T-helper 17 cell (primary cell): ENCODE measurements around the gene PTPRD. TPM values are rescaled to one million over a fixed set of nuclear protein-coding genes. Genes with fewer than 3 reads are reported as not detected.

Experiments
- ATAC-seq: fragments of 150-1000 bp; cut with Tn5 transposase; 2 replicates; pipeline ENCODE4 v1.10.0; 2021; ENCODE audit warnings: mild to moderate bottlenecking, moderate library complexity
- DNase-seq, 3 donors: peaks; one replicate each; pipeline versions ENCODE4 v3.0.0 to v3.0.0-alpha.2; 2020 to 2021
- H3K9me3 ChIP-seq: one replicate; pipeline ENCODE4 v1.7.0; 2013; ENCODE audit warnings: low read length, mild to moderate bottlenecking; ENCODE audit not compliant: control insufficient read depth, poor library complexity, severe bottlenecking
- H3K27ac Mint-ChIP-seq: one replicate; pipeline ENCODE4 v1.8.0; 2022; ENCODE audit warnings: mild to moderate bottlenecking, moderate library complexity, mixed read lengths
- H3K27me3 Mint-ChIP-seq: one replicate; pipeline ENCODE4 v1.8.0; 2022; ENCODE audit warnings: mixed read lengths
- H3K36me3 Mint-ChIP-seq: one replicate; pipeline ENCODE4 v1.8.0; 2022; ENCODE audit warnings: low read depth, mixed read lengths
- H3K4me1 Mint-ChIP-seq: one replicate; pipeline ENCODE4 v1.8.0; 2022; ENCODE audit warnings: mild to moderate bottlenecking, mixed read lengths
- H3K4me3 Mint-ChIP-seq: one replicate; pipeline ENCODE4 v1.8.0; 2022; ENCODE audit warnings: mild to moderate bottlenecking, moderate library complexity, mixed read lengths
- total RNA-seq, 4 donors: library from RNA in 2 of 4; stranded (reverse) in 2 of 4; gene quantifications; one replicate each; pipeline ENCODE4 v1.2.3 and lab custom pipeline; 2022 to 2026

The PTPRD gene
- total RNA-seq, 2 donors from 2014 or later = not detected

DNA sequence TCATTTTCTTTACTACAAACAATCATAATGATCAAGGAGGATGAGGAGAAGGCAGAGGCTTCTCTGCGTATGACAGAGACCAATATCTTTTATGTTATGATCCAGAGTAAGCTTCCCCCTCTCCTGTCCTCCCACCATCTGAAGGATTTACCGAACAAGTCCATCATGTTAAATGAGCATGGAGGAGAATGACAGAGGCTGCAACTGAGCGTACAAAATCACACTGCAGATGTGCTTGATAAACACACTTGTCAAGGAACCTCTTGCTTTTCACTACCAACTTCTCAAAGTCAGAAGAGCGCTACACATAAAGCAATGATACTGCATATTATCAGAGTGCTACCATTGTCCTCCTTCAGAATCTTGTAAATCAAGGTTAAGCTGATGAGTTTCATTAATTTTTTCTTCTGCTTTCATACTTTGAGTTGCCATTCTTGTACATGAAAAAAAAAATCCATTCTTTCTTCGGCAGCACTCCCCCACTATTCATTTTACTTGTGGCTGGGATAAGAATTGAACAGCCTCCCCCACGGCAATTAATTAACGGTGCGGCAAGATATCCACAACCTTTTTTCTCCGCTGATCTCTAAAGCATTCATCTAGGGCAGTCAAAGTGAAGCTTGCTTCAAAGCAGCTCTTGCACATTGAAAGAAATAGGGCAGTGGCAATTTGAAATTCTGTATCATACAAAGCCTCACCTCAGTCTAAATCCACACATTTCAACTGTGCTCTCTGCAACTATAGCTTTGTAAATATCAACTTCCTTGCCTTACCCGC, 2139.4 kb downstream of the PTPRD start:
- no peaks in the 10 kb centered on the region for H3K9me3 ChIP-seq
- no peak overlapping the region for H3K4me3 Mint-ChIP-seq
- ATAC-seq (no peak), DNase-seq (no peak)
- H3K27me3 Mint-ChIP-seq = no peaks in the 10 kb centered on the region
- H3K27ac Mint-ChIP-seq = no peak overlapping the region
- H3K4me1 Mint-ChIP-seq = peaks cover under 1% of the 10 kb centered on the region
- H3K36me3 Mint-ChIP-seq = no peaks in the 10 kb centered on the region

DNA sequence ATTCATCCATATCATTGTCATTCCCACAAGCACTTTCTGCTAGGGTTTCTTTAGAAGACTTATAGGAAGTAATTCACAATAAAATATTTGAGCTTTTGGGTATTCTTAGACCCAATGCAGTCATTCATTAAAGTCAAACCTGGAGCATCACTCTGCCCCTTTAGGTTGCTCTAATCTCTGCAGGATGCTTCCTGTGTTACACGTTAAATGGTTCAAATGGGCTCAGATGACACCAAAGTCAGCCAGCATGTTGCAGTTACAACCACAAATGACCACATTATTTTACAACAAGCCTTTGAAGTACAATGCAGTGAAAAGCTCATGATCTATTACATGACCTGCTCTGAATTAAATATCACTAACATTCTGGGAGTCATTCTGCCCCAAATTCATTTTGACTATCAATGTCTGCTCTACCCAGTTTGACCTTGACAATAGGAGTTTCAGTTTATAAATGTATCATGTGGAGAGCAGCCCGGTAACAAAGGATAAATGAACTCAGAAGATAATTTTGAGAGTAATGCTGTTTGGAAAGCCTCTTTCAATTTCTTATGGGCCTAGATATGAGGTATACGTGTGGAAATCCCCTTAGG, 2144.7 kb downstream of the PTPRD start:
- no peaks in the 10 kb centered on the region for H3K9me3 ChIP-seq
- no peaks in the 10 kb centered on the region for H3K36me3 Mint-ChIP-seq
- peaks cover 2% of the 10 kb centered on the region for H3K4me1 Mint-ChIP-seq
- H3K27me3 Mint-ChIP-seq = no peaks in the 10 kb centered on the region
- no peak overlapping the region for H3K4me3 Mint-ChIP-seq
- no peak overlapping the region for H3K27ac Mint-ChIP-seq
- DNase-seq (no peak), ATAC-seq (no peak)

DNA sequence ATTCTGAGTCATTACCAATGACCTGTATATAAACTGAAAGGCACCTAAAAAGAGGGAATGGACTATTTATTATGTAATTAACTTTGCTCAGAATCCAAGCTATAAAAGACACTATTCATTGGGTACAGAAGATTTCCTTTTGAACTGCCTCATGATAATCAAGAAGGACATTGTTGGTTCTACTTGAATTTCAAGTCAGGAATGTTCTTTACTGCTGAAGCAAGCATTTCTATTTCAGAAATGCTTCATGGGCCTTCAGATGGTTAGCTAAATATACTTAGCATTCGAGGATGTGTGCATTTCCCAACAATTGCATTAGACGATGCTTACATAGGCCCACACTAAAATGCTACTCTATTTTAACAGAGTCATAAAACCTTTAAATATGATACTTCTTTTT, 2155.0 kb downstream of the PTPRD start:
- Mint-ChIP-seq H3K27me3 (no peaks in the 10 kb centered on the region), H3K36me3 (peaks cover 2% of the 10 kb centered on the region), H3K4me3 (no peak overlapping the region), H3K27ac (no peak overlapping the region), H3K4me1 (no peaks in the 10 kb centered on the region)
- DNase-seq (no peak), ATAC-seq (no peak)
- no peaks in the 10 kb centered on the region for H3K9me3 ChIP-seq

DNA sequence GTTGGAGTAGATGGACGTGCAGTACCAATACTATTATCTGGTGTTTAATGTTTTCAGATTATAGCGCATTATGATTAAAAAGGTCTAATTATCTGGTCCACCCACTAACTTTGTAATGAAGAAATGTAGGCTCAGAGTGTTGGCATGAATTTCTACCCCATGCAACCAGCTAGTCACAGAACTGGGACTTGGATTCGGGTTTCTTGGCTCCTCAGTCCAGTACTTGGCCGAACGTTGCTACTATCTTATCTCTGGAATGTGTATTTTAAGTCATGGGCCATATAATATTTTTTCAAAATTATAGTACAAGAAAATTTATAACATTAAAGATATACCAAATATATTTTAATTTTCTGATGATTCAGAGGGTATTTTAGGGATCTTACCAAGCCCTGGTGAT, 2155.7 kb downstream of the PTPRD start:
- Mint-ChIP-seq H3K36me3 (peaks cover 2% of the 10 kb centered on the region), H3K27me3 (no peaks in the 10 kb centered on the region), H3K4me3 (no peak overlapping the region), H3K4me1 (no peaks in the 10 kb centered on the region), H3K27ac (no peak overlapping the region)
- H3K9me3 ChIP-seq = no peaks in the 10 kb centered on the region
- ATAC-seq = no peak
- DNase-seq = no peak

DNA sequence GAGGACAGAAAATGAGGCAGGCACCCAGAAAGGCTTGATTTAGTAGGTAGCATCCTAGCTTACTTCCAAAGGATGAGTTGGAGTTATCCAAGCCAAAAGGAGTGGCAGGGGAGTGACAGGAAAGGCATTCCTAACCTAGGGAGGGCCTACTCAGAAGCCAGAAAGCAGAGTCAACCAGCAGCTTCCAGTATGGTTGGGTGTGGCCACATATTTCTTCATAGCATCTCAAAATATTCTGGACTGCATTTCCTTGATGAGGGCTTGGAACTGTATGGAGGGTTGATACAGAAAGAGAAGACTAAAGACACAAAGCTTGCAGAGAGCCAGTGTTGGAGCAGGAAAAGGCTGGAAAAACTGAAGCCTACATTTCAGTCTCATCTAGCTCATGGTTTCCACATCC, 2156.5 kb downstream of the PTPRD start:
- H3K27ac Mint-ChIP-seq = no peak overlapping the region

DNA sequence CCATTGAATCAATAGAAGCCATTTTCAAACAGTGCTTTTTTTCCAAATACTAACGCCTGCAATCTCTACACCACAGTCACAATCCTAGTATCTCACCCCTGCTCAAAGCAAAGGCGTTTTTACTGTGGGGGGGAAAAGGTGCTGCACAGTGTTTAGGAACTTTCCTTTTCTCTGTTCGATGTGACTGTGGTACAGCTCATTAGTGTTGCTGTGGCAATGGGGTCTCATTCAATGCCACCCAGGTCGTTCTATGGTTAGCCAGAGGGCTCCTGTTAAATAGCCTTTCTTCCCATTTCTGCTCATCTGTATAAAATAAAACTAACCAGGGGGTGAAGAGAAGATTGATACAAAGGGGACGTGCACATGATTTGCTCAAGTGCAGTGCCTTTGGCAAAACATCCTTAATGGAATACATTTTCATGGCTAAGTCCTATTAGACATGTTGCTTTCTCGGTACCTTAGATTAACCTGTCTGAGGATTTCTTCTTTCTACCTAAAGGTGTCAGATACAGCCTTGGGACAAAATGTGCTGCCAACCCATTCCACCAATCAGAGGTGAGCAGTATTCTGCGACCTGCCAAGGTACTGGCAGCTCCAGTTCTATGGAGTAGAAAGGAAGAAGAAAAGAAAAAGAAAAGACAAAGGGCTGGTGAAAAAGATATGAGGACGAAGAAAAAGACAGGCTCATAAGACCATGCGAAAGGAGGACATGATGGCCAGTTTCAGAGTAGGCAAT, 2161.8 kb downstream of the PTPRD start:
- ATAC-seq (no peak), DNase-seq (no peak)
- H3K4me1 Mint-ChIP-seq = no peaks in the 10 kb centered on the region
- H3K27ac Mint-ChIP-seq = no peak overlapping the region
- no peaks in the 10 kb centered on the region for H3K36me3 Mint-ChIP-seq
- peaks cover 14% of the 10 kb centered on the region for H3K27me3 Mint-ChIP-seq
- no peaks in the 10 kb centered on the region for H3K9me3 ChIP-seq
- H3K4me3 Mint-ChIP-seq = no peak overlapping the region

More for the DNA sequence above, 2156.5 kb downstream of the PTPRD start:
- DNase-seq (no peak), ATAC-seq (no peak)
- Mint-ChIP-seq H3K4me1 (no peaks in the 10 kb centered on the region), H3K4me3 (no peak overlapping the region), H3K36me3 (peaks cover 2% of the 10 kb centered on the region), H3K27me3 (no peaks in the 10 kb centered on the region)
- H3K9me3 ChIP-seq = no peaks in the 10 kb centered on the region

DNA sequence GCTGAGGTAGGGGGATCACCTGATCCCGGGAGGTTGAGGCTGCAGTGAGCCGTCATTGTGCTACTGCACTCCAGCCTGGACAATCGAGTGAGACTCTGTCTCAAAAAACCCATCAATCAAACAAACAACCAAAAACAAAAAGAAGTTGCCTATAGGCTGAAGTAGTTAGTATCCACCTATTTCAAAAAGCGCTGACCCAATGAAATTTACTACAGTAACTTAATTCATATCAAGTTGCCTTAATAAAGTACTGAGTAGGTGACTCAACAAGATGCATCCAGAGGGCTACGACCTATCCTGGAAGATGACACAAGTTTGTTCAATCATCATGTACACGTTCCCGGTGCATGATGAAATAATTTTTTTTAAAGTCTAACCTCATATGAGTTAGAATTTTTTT, 2164.6 kb downstream of the PTPRD start:
- no peak for ATAC-seq
- DNase-seq = no peak
- no peaks in the 10 kb centered on the region for H3K36me3 Mint-ChIP-seq
- no peaks in the 10 kb centered on the region for H3K9me3 ChIP-seq
- H3K27me3 Mint-ChIP-seq = peaks cover 14% of the 10 kb centered on the region
- no peak overlapping the region for H3K4me3 Mint-ChIP-seq
- H3K27ac Mint-ChIP-seq = no peak overlapping the region
- no peaks in the 10 kb centered on the region for H3K4me1 Mint-ChIP-seq

DNA sequence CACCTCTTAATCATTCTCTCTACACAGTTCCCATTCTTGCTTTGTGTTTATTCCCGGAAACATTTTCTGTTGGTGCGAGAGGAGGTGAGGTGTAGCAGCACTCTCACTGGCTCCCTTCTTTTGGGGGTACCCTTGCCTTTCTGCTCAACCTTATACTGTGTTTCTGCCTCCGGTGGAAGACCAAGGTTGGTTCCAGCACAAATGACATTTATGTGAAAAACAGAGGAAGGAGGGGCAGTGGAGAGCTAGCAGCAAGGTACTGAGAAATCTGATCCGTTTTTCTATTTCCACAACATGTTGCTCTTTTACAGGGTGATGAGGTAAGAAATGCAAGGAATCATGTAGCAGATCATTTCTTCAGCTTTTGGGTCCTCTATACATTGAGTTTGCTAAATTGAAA, 2165.2 kb downstream of the PTPRD start:
- no peak overlapping the region for H3K4me3 Mint-ChIP-seq
- no peaks in the 10 kb centered on the region for H3K9me3 ChIP-seq
- H3K27me3 Mint-ChIP-seq = peaks cover 14% of the 10 kb centered on the region
- ATAC-seq = no peak
- H3K4me1 Mint-ChIP-seq = no peaks in the 10 kb centered on the region
- no peak overlapping the region for H3K27ac Mint-ChIP-seq
- no peaks in the 10 kb centered on the region for H3K36me3 Mint-ChIP-seq
- DNase-seq = no peak

DNA sequence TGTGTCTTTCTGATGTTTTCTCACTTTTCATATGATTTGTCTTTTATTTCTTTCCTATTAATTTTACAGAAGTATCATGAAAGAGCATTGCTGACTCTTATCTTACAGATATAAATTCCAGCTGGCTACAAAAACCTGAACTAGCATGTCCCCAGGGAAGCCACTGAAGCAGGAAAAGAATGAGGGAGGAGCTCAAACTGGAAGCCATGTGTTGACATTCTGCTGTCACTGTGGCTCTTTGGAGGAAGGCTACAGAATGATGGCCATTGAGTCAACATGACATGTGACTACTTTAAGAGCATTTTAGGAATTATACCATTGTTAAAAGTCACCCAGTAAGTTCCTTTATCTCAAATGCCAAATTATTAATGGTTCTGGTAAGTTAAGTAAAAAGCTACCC, 2174.9 kb downstream of the PTPRD start:
- Mint-ChIP-seq H3K36me3 (no peaks in the 10 kb centered on the region), H3K27ac (no peak overlapping the region), H3K4me3 (no peak overlapping the region), H3K4me1 (peaks cover 2% of the 10 kb centered on the region), H3K27me3 (peaks cover 6% of the 10 kb centered on the region)
- ATAC-seq (no peak), DNase-seq (no peak)
- no peaks in the 10 kb centered on the region for H3K9me3 ChIP-seq

DNA sequence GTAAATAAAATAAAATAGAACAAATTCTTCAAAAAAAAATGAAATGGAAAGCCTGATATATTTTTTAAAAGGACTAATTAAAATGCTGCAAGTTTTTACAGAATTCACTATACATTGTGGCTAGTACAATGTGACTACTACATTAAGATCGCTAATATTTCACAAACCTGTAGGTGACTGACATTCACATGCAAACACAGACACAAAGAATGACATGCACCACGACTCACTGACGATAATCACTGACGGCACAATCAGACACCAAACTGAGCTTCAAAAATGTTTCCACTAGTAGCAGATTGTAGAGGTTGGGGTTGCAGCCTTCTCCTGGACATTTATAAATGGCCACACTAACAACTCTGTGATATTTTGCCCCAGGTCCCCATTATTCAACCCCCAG, 2175.5 kb downstream of the PTPRD start:
- Mint-ChIP-seq H3K36me3 (no peaks in the 10 kb centered on the region), H3K4me1 (peaks cover 4% of the 10 kb centered on the region), H3K27ac (no peak overlapping the region), H3K27me3 (peaks cover 6% of the 10 kb centered on the region), H3K4me3 (no peak overlapping the region)
- H3K9me3 ChIP-seq = no peaks in the 10 kb centered on the region
- no peak for DNase-seq
- ATAC-seq = no peak

DNA sequence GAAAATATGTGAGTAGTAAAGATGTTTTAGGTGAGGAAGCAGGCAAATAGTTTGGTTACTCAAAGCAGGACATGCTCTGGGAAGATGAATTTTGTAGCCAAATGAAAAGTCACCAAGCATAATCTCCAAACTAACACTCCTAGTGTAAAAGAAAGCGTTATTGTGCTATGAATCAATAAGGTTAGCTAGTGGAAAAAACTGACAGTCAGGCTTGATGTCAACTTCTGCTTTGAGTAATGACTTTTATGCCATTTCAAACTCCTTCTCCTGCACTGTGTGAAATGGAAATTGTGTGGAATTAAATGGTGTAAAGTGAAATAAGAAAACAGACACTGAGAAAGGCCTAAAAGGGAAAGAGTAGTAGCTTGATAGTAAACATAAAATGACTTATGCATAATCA, 2176.0 kb downstream of the PTPRD start:
- Mint-ChIP-seq H3K4me3 (no peak overlapping the region), H3K36me3 (no peaks in the 10 kb centered on the region), H3K27ac (no peak overlapping the region), H3K4me1 (peaks cover 4% of the 10 kb centered on the region), H3K27me3 (peaks cover 6% of the 10 kb centered on the region)
- no peak for DNase-seq
- no peak for ATAC-seq
- H3K9me3 ChIP-seq = no peaks in the 10 kb centered on the region

DNA sequence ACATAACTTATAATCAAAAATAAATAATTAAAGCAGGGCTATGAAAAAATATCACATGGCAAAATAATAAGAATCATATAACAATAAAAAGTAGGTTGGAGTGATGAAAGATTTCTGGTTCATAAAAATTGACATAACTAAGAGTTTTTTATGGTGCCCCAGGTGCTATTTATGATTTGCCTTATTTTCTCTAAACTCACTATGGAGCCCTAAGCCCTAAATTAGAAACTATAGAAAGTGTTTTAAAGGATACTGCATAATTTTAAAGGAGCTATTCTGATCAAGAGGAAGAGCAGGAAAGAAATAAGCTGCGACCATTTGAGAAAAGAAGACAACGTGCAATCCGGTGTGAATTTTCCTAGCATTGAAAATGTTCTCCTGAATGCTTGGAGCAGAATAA, 2178.2 kb downstream of the PTPRD start:
- no peaks in the 10 kb centered on the region for H3K9me3 ChIP-seq
- Mint-ChIP-seq H3K4me1 (peaks cover 12% of the 10 kb centered on the region), H3K36me3 (no peaks in the 10 kb centered on the region), H3K27me3 (peaks cover 6% of the 10 kb centered on the region), H3K27ac (no peak overlapping the region), H3K4me3 (no peak overlapping the region)
- ATAC-seq (no peak), DNase-seq (no peak)

DNA sequence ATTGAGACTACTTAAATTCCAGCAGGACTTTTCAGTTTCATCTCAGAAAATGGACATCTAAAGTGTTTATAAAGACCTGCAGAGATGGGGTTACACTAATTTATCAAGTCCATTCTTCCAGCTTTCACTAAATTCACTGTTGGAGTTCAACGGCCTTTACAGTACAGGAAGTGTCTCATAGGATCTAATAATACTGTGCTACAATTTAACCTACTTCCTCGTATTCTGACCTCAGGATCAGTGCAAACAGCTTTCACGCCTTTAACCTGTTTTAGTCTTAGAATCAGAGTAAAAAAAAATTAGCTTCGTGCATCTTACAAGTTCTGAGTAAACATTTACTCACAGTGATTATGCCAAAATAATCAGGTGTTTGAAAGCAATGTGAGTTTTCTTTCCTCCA, 2180.6 kb downstream of the PTPRD start:
- ATAC-seq = no peak

More for the DNA sequence above, 2180.6 kb downstream of the PTPRD start:
- Mint-ChIP-seq H3K27ac (no peak overlapping the region), H3K4me3 (no peak overlapping the region), H3K27me3 (no peaks in the 10 kb centered on the region), H3K36me3 (no peaks in the 10 kb centered on the region), H3K4me1 (peaks cover 24% of the 10 kb centered on the region)
- DNase-seq = no peak
- H3K9me3 ChIP-seq = no peaks in the 10 kb centered on the region
